GM18505 (cell line): ENCODE data around the gene YTHDF1.

ENCODE experiments used
- ATAC-seq: cut with Tn5 transposase; IDR thresholded peaks from one replicate; pipeline ENCODE4 v1.9.1; 2021; ENCODE audit not compliant: unreplicated experiment
- POLR2A ChIP-seq: IDR thresholded peaks from 4 replicates; pipeline ENCODE4 v1.6.1; 2011; ENCODE audit warnings: borderline replicate concordance; ENCODE audit not compliant: insufficient read depth, insufficient read length; ENCODE audit errors: extremely low read depth

The YTHDF1 gene

GRCh38 chr20:63242736-63243135 is 26.8 kb upstream of the YTHDF1 start:
- ATAC-seq = no peak
- TF ChIP-seq POLR2A = no peak

- ATAC-seq = no peak
- TF ChIP-seq POLR2A = no peak
These were observed 25.3 kb upstream of the YTHDF1 start for GRCh38 chr20:63241272-63241671.

- no peak for ATAC-seq
- no peak for TF ChIP-seq POLR2A
These were observed 24.1 kb upstream of the YTHDF1 start for GRCh38 chr20:63240004-63240403.

GRCh38 chr20:63239431-63239830 is 23.5 kb upstream of the YTHDF1 start:
- TF ChIP-seq POLR2A = no peak
- ATAC-seq = no peak

GRCh38 chr20:63238514-63239125 is 22.7 kb upstream of the YTHDF1 start:
- TF ChIP-seq POLR2A = no peak

GRCh38 chr20:63238031-63238430 is 22.1 kb upstream of the YTHDF1 start:
- no peak for TF ChIP-seq POLR2A
- ATAC-seq = no peak

More at GRCh38 chr20:63238514-63239125, 22.7 kb upstream of the YTHDF1 start:
- no peak for ATAC-seq

GRCh38 chr20:63236116-63236837 is 20.3 kb upstream of the YTHDF1 start:
- ATAC-seq = no peak

GRCh38 chr20:63235399-63235983 is 19.6 kb upstream of the YTHDF1 start, which contains the start of gene BIRC7:
TSS of gene BIRC7 (plus strand) at chr20:63235905. CDS start at chr20:63236097, 192 bp downstream.
- no peak for ATAC-seq
- no peak for TF ChIP-seq POLR2A

More at GRCh38 chr20:63236116-63236837, 20.3 kb upstream of the YTHDF1 start:
- TF ChIP-seq POLR2A = no peak

GRCh38 chr20:63234693-63235398 is 18.9 kb upstream of the YTHDF1 start:
- no peak for ATAC-seq
- no peak for TF ChIP-seq POLR2A

GRCh38 chr20:63233924-63234323 is 18.0 kb upstream of the YTHDF1 start:
- ATAC-seq = no peak
- TF ChIP-seq POLR2A = no peak

GRCh38 chr20:63233061-63233344 is 17.1 kb upstream of the YTHDF1 start:
- no peak for TF ChIP-seq POLR2A
- no peak for ATAC-seq

GRCh38 chr20:63232235-63233060 is 16.5 kb upstream of the YTHDF1 start:
- TF ChIP-seq POLR2A = no peak
- ATAC-seq = no peak

GRCh38 chr20:63230800-63231268 is 14.9 kb upstream of the YTHDF1 start:
- no peak for ATAC-seq
- TF ChIP-seq POLR2A = no peak
